ENCODE results near the gene MESP2.

MESP2 gene

GRCh38 chr15:89795996-89796395, 19.9 kb downstream of the MESP2 start:
- in situ Hi-C loops (cut with MboI; ENCODE audit: low sequenced_read_pairs, unreplicated experiment): no loop called here
- no peak for DNase-seq (ENCODE audit: low spot score)

GRCh38 chr15:89797678-89798201, 21.6 kb downstream of the MESP2 start:
- TF ChIP-seq CTCF (IDR thresholded peaks at IDR 0.05; ENCODE audit: borderline replicate concordance, control extremely low read depth, extremely low read depth, insufficient read depth, missing control alignments): no peak
- in situ Hi-C loops (cut with MboI; ENCODE audit: low sequenced_read_pairs, unreplicated experiment): no loop called here
- DNase-seq (ENCODE audit: low spot score): no peak

More at GRCh38 chr15:89795996-89796395, 19.9 kb downstream of the MESP2 start:
- TF ChIP-seq CTCF (IDR thresholded peaks at IDR 0.05; ENCODE audit: borderline replicate concordance, control extremely low read depth, extremely low read depth, insufficient read depth, missing control alignments): no peak

- no peak for TF ChIP-seq CTCF (IDR thresholded peaks at IDR 0.05; ENCODE audit: borderline replicate concordance, control extremely low read depth, extremely low read depth, insufficient read depth, missing control alignments)
- no peak for DNase-seq (ENCODE audit: low spot score)
- in situ Hi-C loops (cut with MboI; ENCODE audit: low sequenced_read_pairs, unreplicated experiment): no loop called here
These were observed 23.1 kb downstream of the MESP2 start for GRCh38 chr15:89799011-89799911.

GRCh38 chr15:89799918-89800498, 23.9 kb downstream of the MESP2 start:
- no peak for DNase-seq (ENCODE audit: low spot score)
- in situ Hi-C loops (cut with MboI; ENCODE audit: low sequenced_read_pairs, unreplicated experiment): no loop called here
- no peak for TF ChIP-seq CTCF (IDR thresholded peaks at IDR 0.05; ENCODE audit: borderline replicate concordance, control extremely low read depth, extremely low read depth, insufficient read depth, missing control alignments)

- in situ Hi-C loops (cut with MboI; ENCODE audit: low sequenced_read_pairs, unreplicated experiment): no loop called here
- TF ChIP-seq CTCF (IDR thresholded peaks at IDR 0.05; ENCODE audit: borderline replicate concordance, control extremely low read depth, extremely low read depth, insufficient read depth, missing control alignments): no peak
- DNase-seq (ENCODE audit: low spot score): no peak
These were observed 25.5 kb downstream of the MESP2 start for GRCh38 chr15:89801471-89802195.

- TF ChIP-seq CTCF (IDR thresholded peaks at IDR 0.05; ENCODE audit: borderline replicate concordance, control extremely low read depth, extremely low read depth, insufficient read depth, missing control alignments): no peak
- no peak for DNase-seq (ENCODE audit: low spot score)
- in situ Hi-C loops (cut with MboI; ENCODE audit: low sequenced_read_pairs, unreplicated experiment): no loop called here
These were observed 26.2 kb downstream of the MESP2 start for GRCh38 chr15:89802231-89802928.
